ENCODE measurements around the gene NKX6-2.
"Not testable (repeated sequence)": the region's sequence is repeated elsewhere in the genome, so short reads cannot be mapped to it uniquely, and the experiment has no call there.

Gene NKX6-2

DNA sequence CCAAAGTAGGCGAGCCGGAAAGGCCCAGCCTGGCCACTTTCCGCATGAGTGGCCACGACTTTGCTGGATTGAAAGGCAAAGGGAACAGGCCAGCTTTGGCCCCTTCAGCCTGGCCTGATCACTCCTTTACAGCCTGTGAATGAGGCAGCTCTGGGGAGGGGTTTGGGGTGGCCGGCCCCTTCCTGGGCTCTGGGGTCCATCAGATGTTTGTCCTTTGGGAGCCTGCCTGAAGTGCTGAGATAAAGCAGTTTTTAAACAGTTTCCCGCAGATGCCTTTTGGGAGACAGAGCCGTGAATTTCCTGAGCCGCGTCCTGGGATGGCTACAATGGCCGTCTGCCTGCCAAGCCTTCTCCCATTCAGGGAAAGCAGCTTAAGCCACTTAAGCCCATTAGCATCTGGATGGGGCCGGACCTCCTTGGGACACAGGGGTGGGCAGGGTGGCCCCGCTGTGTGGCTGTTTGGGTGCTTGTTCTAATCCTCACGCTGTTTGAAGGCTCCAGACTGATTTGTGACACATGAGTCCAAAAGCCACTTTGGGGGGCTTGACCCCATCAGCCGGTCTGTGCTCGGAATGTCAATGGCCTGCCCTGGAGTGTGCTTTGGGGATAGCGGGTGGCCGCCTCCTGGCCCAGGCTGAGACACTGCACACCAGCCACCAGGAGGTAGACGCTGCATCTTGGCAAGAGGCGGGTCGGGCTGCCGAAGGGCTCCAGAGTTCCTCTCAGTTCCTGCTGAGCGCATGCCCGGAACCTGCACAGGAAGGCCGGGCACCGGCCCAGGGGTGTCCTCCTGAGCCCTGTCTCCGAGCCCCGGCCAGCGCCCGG is 38.9 kb downstream of the NKX6-2 start:
- DNase-seq (ENCODE audit: low read depth): no peak
- TF ChIP-seq, protein P1, sequence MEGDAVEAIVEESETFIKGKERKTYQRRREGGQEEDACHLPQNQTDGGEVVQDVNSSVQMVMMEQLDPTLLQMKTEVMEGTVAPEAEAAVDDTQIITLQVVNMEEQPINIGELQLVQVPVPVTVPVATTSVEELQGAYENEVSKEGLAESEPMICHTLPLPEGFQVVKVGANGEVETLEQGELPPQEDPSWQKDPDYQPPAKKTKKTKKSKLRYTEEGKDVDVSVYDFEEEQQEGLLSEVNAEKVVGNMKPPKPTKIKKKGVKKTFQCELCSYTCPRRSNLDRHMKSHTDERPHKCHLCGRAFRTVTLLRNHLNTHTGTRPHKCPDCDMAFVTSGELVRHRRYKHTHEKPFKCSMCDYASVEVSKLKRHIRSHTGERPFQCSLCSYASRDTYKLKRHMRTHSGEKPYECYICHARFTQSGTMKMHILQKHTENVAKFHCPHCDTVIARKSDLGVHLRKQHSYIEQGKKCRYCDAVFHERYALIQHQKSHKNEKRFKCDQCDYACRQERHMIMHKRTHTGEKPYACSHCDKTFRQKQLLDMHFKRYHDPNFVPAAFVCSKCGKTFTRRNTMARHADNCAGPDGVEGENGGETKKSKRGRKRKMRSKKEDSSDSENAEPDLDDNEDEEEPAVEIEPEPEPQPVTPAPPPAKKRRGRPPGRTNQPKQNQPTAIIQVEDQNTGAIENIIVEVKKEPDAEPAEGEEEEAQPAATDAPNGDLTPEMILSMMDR (IDR thresholded peaks at IDR 0.05; ENCODE audit: control insufficient read depth, extremely low read depth, insufficient read depth): no peak
- no peak overlapping the region for H3K4me3 ChIP-seq (ENCODE audit: low read depth, low read length)

GRCh38 chr10:132746386-132746785 is 39.6 kb downstream of the NKX6-2 start:
- TF ChIP-seq, protein P1 (IDR thresholded peaks at IDR 0.05; ENCODE audit: control insufficient read depth, extremely low read depth, insufficient read depth): no peak
- H3K4me3 ChIP-seq (ENCODE audit: low read depth, low read length): no peak overlapping the region
- DNase-seq (ENCODE audit: low read depth): no peak

- DNase-seq (ENCODE audit: low read depth): no peak
Observed at GRCh38 chr10:132745971-132746370, 40.0 kb downstream of the NKX6-2 start.

GRCh38 chr10:132745511-132745910 is 40.4 kb downstream of the NKX6-2 start:
- TF ChIP-seq, protein P1 (IDR thresholded peaks at IDR 0.05; ENCODE audit: control insufficient read depth, extremely low read depth, insufficient read depth): no peak
- no peak overlapping the region for H3K4me3 ChIP-seq (ENCODE audit: low read depth, low read length)
- no peak for DNase-seq (ENCODE audit: low read depth)

More at GRCh38 chr10:132745971-132746370, 40.0 kb downstream of the NKX6-2 start:
- H3K4me3 ChIP-seq (ENCODE audit: low read depth, low read length): no peak overlapping the region
- TF ChIP-seq, protein P1 (IDR thresholded peaks at IDR 0.05; ENCODE audit: control insufficient read depth, extremely low read depth, insufficient read depth): no peak

DNA sequence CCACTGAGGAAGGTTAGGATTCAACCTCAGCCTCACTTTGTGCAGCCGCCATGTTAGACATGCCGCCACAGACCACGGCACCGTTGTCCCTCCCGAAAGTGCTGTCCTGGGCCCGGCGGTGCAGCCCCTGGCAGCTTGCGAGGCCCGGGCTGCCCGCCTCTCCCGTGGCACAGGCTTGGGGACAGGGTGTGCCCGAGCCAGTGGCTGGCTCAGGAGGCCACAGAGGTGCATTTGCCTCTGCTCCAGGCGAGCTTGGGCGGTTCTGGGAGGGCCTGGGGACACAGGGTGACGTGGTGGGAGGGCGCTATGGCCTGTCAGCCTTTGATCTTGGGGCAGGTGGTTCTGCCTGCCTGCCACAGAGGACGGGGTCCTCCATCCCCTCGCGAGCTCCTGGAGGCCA is 41.1 kb downstream of the NKX6-2 start:
- DNase-seq (ENCODE audit: low read depth): no peak
- no peak overlapping the region for H3K4me3 ChIP-seq (ENCODE audit: low read depth, low read length)
- TF ChIP-seq, protein P1 (IDR thresholded peaks at IDR 0.05; ENCODE audit: control insufficient read depth, extremely low read depth, insufficient read depth): no peak

GRCh38 chr10:132743925-132744490 is 41.9 kb downstream of the NKX6-2 start:
- TF ChIP-seq, protein P1 (IDR thresholded peaks at IDR 0.05; ENCODE audit: control insufficient read depth, extremely low read depth, insufficient read depth): no peak
- no peak overlapping the region for H3K4me3 ChIP-seq (ENCODE audit: low read depth, low read length)
- no peak for DNase-seq (ENCODE audit: low read depth)

GRCh38 chr10:132743196-132743924 is 42.6 kb downstream of the NKX6-2 start:
- H3K4me3 ChIP-seq (ENCODE audit: low read depth, low read length); DNase-seq (ENCODE audit: low read depth): not testable (repeated sequence)

All from LNCaP clone FGC (cell line).